Measurements from ENCODE around the gene TIAM2.

The TIAM2 gene

DNA sequence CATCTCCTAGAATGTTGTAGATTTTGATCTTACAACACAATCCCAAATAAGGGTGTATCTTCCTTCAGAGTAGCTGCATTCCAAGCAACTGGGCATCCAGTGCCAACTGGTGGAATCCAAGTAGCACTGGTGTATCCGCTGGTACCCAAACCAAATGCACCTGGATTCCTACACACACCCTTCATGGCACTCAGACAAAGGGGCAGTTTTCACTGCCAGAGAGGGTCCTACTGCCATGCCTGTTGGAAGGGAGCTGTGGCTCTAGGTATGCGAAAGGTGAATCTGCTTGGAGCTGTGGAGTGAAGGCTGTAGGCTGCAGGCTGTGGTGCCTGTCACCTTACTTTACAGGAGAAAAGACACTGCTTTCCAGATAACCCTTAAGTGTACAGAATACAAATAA is 251.7 kb downstream of the TIAM2 start:
- POLR2A ChIA-PET, result no interaction called here
- TF ChIP-seq, protein P1, sequence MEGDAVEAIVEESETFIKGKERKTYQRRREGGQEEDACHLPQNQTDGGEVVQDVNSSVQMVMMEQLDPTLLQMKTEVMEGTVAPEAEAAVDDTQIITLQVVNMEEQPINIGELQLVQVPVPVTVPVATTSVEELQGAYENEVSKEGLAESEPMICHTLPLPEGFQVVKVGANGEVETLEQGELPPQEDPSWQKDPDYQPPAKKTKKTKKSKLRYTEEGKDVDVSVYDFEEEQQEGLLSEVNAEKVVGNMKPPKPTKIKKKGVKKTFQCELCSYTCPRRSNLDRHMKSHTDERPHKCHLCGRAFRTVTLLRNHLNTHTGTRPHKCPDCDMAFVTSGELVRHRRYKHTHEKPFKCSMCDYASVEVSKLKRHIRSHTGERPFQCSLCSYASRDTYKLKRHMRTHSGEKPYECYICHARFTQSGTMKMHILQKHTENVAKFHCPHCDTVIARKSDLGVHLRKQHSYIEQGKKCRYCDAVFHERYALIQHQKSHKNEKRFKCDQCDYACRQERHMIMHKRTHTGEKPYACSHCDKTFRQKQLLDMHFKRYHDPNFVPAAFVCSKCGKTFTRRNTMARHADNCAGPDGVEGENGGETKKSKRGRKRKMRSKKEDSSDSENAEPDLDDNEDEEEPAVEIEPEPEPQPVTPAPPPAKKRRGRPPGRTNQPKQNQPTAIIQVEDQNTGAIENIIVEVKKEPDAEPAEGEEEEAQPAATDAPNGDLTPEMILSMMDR (IDR thresholded peaks at IDR 0.05; ENCODE audit: control extremely low read depth, extremely low read depth, low read depth, missing control alignments), result no peak
- no peak for DNase-seq (ENCODE audit: extremely low spot score)
- CTCF ChIA-PET, result interaction anchor here (1.5 to 5.7 kb wide), 12 partner anchors 11 to 571 kb away, joined by 3 to 71 read pairs (median 9); no protein-coding TSS in a partner anchor

DNA sequence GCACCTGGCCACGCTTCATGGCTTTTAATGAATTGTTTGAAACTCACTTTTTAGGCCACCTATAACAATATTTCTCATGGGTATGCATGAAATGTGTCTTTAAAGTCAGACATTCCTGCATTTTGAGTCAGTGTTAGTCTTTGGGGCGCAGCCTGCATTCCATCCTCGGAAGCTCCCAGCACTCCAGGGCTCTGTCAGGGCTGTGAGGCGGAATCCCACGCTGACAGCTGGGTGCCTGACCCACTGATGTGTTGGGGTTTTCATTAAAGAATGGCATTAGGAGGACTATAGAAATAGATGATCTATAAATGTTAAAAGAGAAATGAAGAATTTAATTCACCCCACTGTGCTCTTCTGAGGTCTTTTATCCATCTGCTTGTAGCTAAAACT is 252.5 kb downstream of the TIAM2 start:
- TF ChIP-seq, protein P1 (IDR thresholded peaks at IDR 0.05; ENCODE audit: control extremely low read depth, extremely low read depth, low read depth, missing control alignments), result no peak
- CTCF ChIA-PET, result interaction anchor here (0.7 to 5.7 kb wide), 23 partner anchors 11 to 572 kb away, joined by 3 to 71 read pairs (median 7); no protein-coding TSS in a partner anchor
- DNase-seq (ENCODE audit: extremely low spot score), result no peak

GRCh38 chr6:155248008-155249001 is 253.2 kb downstream of the TIAM2 start:
- peak; percentile 64 for DNase-seq (ENCODE audit: extremely low spot score)
- POLR2A ChIA-PET, result no interaction called here
- CTCF ChIA-PET, result interaction anchor here (0.7 to 5.7 kb wide), 25 partner anchors 9 to 572 kb away, joined by 3 to 71 read pairs (median 6); no protein-coding TSS in a partner anchor
- TF ChIP-seq, protein P1 (IDR thresholded peaks at IDR 0.05; ENCODE audit: control extremely low read depth, extremely low read depth, low read depth, missing control alignments), result peak; percentile 44

More for the DNA sequence above, 252.5 kb downstream of the TIAM2 start:
- POLR2A ChIA-PET, result no interaction called here

- POLR2A ChIA-PET, result no interaction called here
- CTCF ChIA-PET, result interaction anchor here (0.7 to 4.6 kb wide), 16 partner anchors 8 to 575 kb away, joined by 3 to 25 read pairs (median 4); no protein-coding TSS in a partner anchor
- TF ChIP-seq, protein P1 (IDR thresholded peaks at IDR 0.05; ENCODE audit: control extremely low read depth, extremely low read depth, low read depth, missing control alignments), result no peak
- no peak for DNase-seq (ENCODE audit: extremely low spot score)
These were observed 255.7 kb downstream of the TIAM2 start for GRCh38 chr6:155250701-155251381.

- CTCF ChIA-PET, result interaction anchor here (0.9 to 4.6 kb wide), 7 partner anchors 12 to 323 kb away, joined by 3 to 25 read pairs (median 10); no protein-coding TSS in a partner anchor
- TF ChIP-seq, protein P1 (IDR thresholded peaks at IDR 0.05; ENCODE audit: control extremely low read depth, extremely low read depth, low read depth, missing control alignments), result no peak
- DNase-seq (ENCODE audit: extremely low spot score), result no peak
- POLR2A ChIA-PET, result no interaction called here
These were observed 257.5 kb downstream of the TIAM2 start for GRCh38 chr6:155252581-155252980.

GRCh38 chr6:155253337-155253736 is 258.2 kb downstream of the TIAM2 start:
- no peak for DNase-seq (ENCODE audit: extremely low spot score)
- ChIA-PET POLR2A (no interaction called here), CTCF (interaction anchor here (4.6 kb wide), 1 partner anchor 18 kb away, joined by 21 read pairs; no protein-coding TSS in a partner anchor)
- TF ChIP-seq, protein P1 (IDR thresholded peaks at IDR 0.05; ENCODE audit: control extremely low read depth, extremely low read depth, low read depth, missing control alignments), result no peak
